Stimulated activated CD4-positive, alpha-beta T cell treated with anti-CD3 and anti-CD28 coated beads, Interleukin-2, amount 100 ng/mL, for 4 hours (primary cell): Measurements from ENCODE around the gene PPIE.
"Not testable (repeated sequence)": the region's sequence is repeated elsewhere in the genome, so short reads cannot be mapped to it uniquely, and the experiment has no call there.

Source experiments
- DNase-seq: peaks from one replicate; pipeline ENCODE4 v3.0.0-alpha.2; 2020; ENCODE audit warnings: low read depth

The PPIE gene

GRCh38 chr1:39758556-39759435, 20.1 kb downstream of the PPIE start:
- DNase-seq, result no peak

GRCh38 chr1:39759436-39759726, 20.7 kb downstream of the PPIE start:
- no peak for DNase-seq

- DNase-seq, result no peak
These were observed 21.7 kb downstream of the PPIE start for GRCh38 chr1:39760074-39761008.

- no peak for DNase-seq
These were observed 22.3 kb downstream of the PPIE start for GRCh38 chr1:39761016-39761415.

- no peak for DNase-seq
These were observed 23.0 kb downstream of the PPIE start for GRCh38 chr1:39761557-39762260.

GRCh38 chr1:39762550-39763540, 24.2 kb downstream of the PPIE start:
- DNase-seq, result no peak

GRCh38 chr1:39763619-39764374, 25.1 kb downstream of the PPIE start:
- not testable (repeated sequence) for DNase-seq

- not testable (repeated sequence) for DNase-seq
These were observed 25.8 kb downstream of the PPIE start for GRCh38 chr1:39764512-39764911.

GRCh38 chr1:39766466-39766865, 27.8 kb downstream of the PPIE start:
- not testable (repeated sequence) for DNase-seq

- DNase-seq, result not testable (repeated sequence)
These were observed 30.8 kb downstream of the PPIE start for GRCh38 chr1:39769502-39769901.

- peak; percentile 53 for DNase-seq
These were observed 31.7 kb downstream of the PPIE start for GRCh38 chr1:39770100-39771021.

GRCh38 chr1:39771022-39771532, 32.4 kb downstream of the PPIE start, which contains the start of gene OXCT2:
OXCT2 (minus strand) TSS chr1:39771348; CDS start chr1:39771255, 93 bp downstream.
- not testable (repeated sequence) for DNase-seq

GRCh38 chr1:39773369-39773979, 34.8 kb downstream of the PPIE start:
- DNase-seq, result not testable (repeated sequence)

GRCh38 chr1:39775141-39775540, 36.5 kb downstream of the PPIE start:
- not testable (repeated sequence) for DNase-seq

- not testable (repeated sequence) for DNase-seq
These were observed 37.2 kb downstream of the PPIE start for GRCh38 chr1:39775676-39776399.

GRCh38 chr1:39776400-39776713, 37.7 kb downstream of the PPIE start:
- no peak for DNase-seq

- DNase-seq, result no peak
These were observed 38.2 kb downstream of the PPIE start for GRCh38 chr1:39776886-39777285.

GRCh38 chr1:39777306-39777705, 38.6 kb downstream of the PPIE start:
- DNase-seq, result no peak
